HG03280 (cell line): ENCODE results near the gene GLYR1.

Source experiments
- ATAC-seq: cut with Tn5 transposase; IDR thresholded peaks from one replicate; pipeline ENCODE4 v1.9.1; 2021; ENCODE audit warnings: mild to moderate bottlenecking, moderate library complexity; ENCODE audit not compliant: unreplicated experiment

The GLYR1 gene

DNA sequence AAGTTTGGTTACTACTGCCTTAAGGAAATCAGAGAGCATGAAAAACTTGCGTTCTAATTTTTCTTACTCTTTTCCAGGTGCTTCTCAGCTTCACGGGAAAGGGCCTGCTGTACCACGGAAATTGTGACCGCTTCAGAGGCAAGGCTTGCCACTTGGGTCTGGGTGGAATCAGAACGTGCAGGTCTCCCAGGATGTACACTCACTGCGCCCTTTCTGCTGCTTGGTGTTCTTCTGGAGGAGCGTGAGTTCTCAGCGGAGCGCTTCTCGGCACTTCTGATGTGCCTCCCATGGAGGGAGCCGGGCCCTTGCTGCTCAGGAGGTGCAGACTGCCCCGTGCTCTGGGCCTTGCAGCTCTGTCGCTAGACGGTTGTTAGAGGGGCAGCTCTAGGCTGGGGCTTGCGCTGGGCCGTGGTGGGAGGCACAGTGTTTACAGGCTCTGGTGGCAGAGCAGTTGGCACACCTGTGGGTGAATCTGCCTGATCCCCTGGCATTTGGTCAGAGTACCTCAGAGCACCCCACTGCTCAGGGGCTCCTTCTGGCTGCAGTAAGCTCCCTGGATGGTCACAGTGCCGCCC is 33.0 kb upstream of the GLYR1 start:
- no peak for ATAC-seq

DNA sequence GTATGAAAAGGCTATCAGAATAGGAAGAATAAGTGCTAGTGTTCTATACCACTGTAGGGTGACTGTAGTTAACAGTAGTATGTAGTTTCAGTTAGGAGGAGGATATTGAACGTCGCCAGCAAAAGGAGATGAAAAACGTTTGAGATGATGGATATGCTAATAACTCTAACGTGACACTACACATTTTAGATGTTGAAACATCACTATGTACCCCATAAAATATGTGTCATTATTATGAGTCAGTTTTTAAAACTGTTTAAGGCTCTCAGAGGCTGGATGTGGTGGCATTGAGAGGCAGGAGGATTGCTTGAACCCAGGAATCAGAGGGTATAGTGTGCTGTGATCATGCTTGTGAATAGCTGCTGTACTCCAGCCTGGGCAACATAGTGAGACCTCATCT is 32.0 kb upstream of the GLYR1 start:
- ATAC-seq = no peak

DNA sequence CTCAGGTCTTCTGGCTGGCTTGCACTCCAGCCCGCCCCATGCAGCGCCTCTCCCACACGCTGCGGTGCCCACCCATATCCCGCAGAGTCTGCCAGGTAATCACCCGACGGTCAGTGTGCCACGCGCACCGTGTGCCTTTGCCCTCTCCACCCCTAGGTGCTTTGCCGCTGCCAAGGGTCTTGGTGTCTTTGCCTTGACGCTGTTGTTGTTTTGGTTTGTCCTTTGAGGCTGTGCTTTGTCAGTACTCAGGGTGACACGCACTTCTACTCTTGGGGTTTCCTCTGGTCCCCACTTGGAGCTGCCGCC is 30.2 kb upstream of the GLYR1 start:
- no peak for ATAC-seq

DNA sequence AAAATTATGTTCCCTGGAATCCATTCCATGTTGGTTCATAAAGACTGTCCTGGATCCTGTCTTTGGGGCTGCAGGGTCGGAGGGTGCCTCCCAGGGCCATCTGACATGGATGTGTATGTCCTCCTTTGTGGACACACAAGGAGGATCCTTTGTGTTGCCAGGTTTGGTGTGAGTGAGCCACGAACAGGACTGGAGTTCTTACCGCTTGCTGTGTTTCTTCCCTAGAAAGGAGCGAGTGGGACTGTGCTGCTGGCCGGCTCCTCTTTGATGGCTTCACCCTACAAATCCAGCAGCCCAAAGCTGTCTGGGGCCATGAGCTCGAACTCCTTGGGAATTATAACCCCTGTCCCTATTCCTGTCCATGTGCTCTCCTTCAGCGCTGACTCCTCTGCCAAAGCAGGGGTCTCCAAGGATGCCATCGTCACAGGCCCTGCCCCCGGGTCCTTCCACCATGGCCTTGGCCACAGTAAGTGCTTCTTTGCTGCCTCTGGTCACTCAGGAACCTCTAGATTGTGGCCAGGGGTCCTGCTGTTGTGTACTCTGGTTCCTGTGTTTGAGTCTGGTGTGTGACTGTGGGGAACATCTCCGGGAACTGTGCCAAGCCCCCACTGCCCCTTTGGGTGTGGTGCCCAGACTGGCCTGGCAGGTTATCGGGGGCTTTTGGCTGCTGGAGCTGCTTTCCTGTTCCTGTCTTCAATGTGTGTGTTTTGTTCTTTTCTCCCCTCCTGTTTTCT is 29.7 kb upstream of the GLYR1 start:
- no peak for ATAC-seq

DNA sequence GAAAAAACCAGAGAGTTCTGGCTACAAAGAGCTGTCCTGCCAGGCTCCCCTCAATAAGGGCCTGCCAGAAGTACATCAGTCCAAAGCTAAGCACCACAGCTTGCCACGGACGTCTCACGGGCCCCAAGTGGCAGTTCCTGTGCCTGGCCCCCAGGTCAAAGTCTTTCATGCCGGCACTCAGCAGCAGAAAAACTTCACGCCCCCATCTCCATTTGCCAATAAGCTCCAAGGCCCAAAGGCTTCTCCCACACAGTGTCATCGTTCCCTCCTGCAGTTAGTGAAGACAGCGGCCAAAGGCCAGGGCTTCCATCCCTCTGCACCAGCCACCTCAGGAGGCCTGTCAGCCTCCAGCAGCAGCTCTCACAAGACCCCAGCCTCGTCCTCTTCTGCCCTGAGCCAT is 27.6 kb upstream of the GLYR1 start:
- ATAC-seq = no peak

DNA sequence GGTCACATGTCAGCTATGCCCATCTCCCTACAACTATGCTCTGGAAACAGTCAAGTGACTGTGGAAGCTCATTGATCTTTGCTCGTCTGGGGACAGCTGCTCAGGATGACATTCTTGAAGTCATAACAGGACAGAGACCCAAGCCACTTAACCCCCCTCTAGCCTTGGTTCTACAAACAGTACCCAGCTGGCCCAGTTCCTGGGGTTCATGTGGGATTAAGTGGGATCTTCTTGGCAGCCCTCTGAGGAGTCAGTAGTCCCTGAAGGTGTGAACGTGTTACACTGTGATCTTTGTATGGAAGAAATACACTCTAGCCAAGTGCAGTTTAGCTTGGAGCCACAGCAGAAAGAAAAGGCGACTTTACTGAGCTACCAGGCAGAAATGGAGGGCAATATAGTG is 26.0 kb upstream of the GLYR1 start:
- no peak for ATAC-seq

DNA sequence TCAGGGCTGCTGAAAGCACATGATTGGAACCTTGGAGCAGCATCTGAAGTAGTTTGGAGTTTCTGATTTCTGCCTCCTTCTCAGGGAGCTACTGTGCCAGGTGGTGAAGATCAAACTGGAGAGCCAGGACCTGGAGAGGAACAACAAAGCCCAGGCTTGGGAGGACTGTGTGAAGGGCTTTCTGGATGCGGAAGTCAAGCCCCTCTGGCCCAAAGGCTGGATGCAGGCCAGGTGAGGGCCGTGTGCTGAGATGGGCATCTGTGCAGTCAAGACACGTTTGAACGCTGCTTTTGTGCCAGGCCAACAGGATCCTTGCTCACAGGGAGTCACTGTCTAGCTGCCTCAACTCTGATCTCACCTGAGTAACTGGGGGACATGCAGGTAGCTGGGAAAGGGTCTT is 24.0 kb upstream of the GLYR1 start:
- ATAC-seq = no peak

DNA sequence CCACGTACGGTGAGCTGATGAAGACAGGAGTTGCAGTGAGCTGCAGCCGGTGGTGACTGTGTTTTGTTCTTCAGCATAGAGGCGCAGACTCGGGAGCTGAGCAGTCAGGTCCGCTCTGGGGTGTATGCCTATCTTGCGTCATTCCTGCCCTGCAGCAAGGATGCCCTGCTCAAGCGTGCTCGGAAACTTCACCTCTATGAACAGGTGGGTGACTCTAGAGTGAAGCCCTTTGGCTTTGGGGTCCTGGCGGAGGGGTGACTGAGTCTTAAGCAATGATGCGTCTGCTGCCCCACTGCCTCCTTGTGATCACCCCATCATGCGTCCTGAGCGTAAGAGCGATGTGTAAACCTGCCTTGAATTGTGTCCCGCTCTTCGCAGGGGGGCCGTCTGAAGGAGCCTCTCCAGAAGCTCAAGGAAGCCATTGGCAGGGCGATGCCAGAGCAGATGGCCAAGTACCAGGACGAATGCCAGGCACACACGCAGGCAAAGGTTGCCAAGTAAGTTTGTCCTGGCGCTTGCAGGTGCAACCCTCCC is 23.1 kb upstream of the GLYR1 start:
- ATAC-seq = no peak

DNA sequence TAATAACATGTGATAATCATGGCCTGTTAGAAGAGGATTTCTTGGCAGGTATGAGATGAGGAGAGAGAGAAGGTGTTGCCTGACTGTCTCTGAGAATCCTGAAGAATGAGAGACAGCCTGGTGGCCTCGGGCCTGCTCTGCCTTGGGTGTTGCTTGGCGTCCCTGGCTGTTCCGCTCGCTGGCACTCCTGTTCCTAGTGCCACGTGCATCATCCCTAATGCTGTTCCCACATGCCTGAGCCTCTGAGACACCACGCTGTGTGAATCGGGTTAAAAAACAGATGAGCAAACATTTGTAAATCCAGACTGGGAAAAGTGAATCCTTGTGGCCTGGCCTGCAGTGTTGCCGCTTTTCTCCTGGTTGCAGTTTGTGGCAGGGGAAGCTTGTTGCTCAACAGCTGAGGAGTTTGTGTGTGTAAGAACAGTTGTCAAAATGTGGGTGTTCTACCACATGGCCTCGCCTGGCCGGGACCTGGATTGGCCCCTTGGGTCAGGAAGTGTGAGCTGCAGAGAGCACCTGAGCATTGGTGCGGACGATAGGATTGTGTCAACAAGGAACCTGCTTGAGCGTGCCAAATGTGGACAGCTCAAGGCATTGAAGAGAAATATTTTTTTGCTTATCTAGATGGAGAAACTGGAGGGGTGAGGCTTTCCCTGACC is 22.2 kb upstream of the GLYR1 start:
- no peak for ATAC-seq

DNA sequence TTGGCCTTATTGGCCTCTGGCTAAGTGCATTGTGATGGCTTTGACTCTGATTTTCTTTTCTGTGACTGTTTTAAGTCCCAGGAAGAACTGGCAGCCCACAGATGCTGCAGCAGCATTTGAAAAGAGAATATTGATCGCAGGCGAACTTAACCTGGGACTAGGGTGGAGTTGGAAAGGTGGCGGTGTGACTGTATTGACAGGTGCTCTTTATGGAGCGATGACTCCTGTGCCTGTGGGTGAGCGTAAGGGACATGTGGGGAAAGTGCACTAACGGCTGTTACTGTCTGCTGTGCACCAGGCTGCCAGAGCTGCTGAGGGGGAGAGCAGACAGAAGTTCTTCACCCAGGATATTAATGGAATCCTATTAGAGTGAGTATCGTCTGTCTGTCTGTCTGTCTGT is 21.4 kb upstream of the GLYR1 start:
- no peak for ATAC-seq

DNA sequence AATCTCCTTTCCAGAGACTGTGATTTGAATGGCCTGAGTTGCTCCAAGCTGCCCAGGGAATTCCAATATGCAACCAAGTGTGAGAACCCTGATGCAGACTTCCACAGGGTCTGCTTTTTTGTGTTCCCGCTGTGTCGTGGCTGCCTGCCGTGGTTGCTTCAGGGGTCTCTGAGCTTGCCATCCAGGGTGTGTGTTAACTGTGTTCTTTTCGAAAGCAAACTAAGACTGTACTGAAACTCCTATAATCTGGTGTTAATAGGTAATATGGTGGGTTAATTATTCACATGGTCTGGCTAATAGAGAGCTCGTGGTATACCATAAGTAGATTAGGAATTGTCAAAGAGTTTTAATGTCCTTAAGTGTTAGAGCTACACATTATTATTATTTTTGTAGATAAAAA is 20.9 kb upstream of the GLYR1 start:
- no peak for ATAC-seq

DNA sequence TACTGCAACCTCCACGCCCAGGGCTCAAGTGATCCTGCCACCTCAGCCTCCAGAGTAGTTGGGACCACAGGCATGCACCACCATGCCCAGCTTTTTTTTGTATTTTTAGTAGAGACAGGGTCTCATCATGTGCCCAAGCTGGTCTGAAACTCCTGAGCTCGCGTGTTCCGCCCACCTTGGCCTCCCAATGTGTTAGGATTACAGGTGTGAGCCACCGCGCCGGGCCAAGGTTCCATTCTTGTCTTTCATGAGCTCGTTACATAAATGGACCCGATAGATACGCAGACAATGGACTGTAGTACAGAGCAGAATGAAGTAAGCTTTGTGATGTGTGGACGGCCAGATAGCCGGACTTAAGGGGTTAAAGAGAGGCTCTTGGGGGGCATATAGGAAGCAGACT is 19.5 kb upstream of the GLYR1 start:
- ATAC-seq = no peak

DNA sequence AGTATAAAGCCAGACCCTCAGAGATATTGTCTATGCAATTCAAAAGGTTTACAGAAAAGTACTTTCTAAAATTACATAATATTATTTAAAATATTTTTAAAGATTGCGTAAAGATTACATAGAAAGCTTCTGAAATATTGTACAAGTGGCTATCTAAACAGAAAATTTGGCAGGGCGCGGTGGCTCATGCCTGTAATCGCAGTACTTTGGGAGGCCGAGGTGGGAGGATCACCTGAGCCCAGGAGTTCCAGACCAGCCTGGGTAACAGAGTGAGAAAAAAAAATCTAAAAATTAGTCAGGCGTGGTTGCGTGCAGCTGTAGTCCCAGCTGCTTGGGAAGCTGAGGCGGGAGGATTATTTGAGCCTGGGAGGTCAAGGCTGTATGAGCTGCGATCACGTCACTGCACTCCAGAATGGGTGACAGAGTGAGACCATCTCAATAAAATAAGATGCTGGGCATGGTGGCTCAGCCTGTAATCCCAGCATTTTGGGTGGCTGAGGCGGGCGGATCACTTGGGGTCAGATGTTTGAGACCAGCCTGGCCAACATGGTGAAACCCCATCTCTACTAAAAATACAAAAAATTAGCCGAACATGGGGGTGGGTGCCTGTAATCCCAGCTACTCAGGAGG is 18.3 kb upstream of the GLYR1 start:
- ATAC-seq = no peak

DNA sequence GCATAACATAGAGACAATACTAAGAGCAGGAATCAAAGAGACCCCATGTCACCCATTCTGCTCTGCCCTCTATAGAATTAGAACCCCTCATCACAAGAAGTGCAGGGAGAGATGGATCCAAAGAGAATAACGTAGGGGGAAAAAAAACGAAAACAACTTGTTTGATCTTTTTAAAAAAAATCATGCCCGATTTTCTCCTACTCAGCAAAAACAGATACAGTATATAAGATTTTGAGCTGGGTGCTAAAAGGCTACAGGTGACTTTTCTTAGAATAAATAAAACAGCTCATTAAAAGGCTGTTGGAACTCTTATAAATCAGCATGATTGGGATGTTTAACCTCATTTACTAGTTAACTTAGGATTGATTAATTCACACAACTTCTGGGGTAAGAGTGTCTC is 17.6 kb upstream of the GLYR1 start:
- no peak for ATAC-seq

DNA sequence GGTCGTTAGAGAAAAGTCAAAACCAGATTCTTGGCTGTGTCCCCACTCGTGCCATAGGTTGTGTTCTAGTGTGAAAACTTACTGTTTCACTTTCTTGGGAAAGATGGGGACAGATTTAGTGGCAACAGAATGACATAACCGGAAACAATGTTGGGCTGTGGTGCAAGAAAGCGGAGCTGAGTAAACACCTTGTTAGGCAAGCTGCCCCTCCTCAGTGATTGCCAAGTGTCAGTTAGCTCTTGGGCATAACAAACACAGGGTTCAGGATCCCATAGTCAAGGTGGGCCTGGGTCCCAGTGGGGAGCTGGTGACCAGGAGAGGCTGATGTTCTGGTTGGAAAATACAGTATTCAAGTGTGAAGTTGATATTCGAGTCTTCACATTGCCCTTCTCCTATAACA is 15.6 kb upstream of the GLYR1 start:
- no peak for ATAC-seq

DNA sequence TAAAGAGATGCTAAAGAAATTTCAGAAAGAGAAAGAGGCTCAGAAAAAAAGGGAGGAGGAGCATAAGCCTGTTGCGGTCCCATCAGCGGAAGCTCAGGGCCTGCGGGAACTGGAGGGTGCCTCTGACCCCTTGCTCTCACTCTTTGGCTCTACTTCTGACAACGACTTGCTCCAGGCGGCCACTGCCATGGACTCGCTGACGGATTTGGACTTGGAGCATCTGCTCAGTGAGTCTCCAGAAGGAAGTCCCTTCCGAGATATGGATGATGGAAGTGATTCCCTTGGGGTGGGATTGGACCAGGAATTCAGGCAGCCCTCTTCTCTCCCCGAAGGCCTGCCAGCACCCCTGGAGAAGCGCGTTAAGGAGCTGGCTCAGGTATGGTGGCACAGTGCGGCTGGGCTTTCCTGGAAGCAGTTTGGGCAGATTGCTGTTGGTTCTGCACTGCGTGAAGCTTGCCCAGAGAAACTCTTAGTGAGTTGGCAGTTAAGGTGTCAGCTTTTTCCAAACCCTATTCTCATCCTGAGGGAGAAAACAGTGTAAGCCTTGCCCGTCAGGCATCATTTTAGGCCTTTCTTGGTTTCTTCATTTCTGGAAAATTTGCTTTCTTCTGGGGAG is 13.7 kb upstream of the GLYR1 start:
- ATAC-seq = no peak

DNA sequence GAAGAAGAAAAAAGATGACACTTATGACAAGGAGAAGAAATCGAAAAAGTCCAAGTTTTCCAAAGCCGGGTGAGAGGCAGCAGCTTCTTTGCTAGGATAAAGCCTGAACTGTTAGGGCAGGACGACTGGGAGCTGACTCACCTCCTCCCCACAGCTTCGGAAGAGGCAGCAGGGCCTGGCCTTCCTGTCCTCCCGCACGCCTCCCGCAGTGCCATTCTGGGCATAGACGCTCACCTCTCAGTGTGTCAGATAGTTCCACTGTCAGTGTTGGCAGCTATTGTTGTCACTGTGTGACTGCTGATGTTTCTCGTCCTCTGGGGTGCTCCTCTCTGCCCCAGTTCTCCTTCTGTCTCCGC is 12.8 kb upstream of the GLYR1 start:
- ATAC-seq = no peak

DNA sequence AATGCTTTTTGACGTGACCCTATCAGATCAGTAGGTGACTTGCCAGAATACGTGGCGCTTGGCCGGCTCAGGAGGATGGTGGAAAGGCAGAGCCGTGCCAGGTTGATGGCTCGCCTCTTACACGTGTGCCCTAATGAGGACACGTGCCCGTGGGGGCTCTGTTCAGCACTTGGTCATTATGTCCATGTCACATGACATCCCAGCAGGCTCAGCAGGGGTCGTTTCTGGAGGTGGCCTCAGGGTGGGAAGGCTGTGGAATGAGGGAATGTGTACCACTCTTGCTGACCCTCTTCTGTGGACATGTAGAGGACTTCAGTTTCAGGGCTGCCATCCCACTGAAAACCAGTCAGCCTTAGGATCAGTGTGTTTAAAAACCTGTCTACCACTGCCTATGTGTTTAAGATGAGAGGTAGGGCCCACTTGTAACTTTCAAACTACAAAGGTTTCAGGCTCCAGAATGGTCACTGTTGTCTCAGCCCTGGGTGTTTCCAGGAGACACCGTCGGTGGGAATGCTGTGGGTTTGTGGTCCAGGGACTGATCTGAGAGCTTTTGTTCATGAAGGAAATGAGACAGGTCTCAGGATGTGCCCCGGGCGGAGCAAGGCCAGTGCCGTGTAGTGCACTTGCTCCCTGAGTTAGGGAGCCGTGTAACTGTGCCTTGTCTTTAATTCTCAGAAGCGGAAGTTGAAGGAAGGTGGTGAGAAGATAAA is 12.3 kb upstream of the GLYR1 start:
- ATAC-seq = no peak

DNA sequence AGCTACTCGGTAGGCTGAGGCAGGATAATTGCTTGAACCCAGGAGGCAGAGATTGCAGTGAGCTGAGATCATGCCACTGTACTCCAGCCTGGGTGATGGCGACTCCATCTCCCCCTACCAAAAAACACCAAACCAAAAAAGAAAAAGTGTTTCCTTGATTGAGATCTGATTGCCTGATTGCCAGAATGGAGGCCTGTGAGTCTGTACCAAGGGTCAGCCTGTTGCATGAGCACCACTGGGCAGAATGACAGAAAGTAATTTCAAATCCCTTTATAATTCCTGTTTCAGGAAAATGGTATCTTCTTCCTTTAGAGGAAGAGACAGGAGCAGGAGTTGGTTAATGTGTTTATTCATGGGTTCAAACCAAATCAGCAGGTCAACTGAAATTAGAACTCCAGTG is 8.7 kb upstream of the GLYR1 start:
- ATAC-seq = no peak

DNA sequence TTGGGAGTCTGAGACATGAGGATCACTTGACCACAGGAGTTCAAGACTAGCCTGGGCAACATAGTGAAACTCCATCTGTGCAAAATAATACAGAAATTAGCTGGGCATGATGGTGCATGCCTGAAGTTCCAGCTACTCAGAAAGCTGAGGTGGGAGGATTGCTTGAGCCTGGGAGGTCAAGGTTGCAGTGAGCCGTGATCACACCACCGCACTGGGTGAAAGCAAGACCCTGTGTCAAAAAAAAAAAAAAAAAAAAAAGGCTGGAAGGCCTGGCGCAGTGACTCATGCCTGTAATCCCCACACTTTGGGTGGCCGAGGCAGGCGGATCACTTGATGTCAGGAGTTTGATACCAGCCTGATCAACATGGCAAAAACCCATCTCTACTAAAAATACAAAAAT is 8.3 kb upstream of the GLYR1 start:
- no peak for ATAC-seq

DNA sequence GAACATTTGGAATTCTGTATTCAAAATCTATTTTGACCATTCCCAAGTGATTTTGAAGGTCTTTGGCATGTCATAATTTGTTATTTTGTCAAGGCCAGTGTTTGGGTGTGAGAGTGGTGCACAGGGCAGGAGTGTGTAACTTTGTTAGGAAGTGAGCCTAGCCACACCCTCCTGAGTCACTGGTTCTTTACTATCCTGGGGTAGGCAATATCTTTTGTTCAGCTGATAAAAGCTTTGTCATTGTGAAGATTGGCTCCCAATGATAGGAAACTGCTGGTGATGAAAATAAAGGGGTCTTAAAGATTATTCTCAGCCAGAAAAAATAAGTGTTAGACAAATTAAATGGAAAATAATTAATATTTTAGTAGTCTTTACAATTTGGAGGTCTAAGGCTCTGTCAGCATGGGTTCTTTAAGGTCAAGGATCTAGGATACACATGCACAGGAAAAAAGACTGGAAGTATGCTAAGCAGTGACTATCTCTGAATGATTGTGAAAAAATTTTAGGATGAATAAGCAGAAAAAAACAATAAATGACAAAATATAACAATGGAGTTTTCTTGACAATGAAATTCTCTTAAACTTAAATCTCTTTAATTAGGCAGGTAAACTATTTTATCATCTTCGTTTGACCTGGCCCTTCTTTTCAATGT is 5.3 kb upstream of the GLYR1 start:
- no peak for ATAC-seq
